Natural killer cell (primary cell): ENCODE measurements around the gene HADH. TPM values are rescaled to one million over a fixed set of nuclear protein-coding genes. Genes with fewer than 3 reads are reported as not detected.

Experiments used
- ATAC-seq, 3 donors: fragments of 150-1000 bp in 2 of 3; fragments of 200-7000 bp in 1 of 3; cut with Tn5 transposase; 1 replicate in 1 of 3; 2 replicates in 2 of 3; pipeline ENCODE4 v1.10.0; 2021; ENCODE audit warnings: mild to moderate bottlenecking in 2 of 3, moderate library complexity in 2 of 3
- DNase-seq, 2 donors: peaks; one replicate each; pipeline versions ENCODE4 v3.0.0 to v3.0.0-alpha.2; 2013 to 2021; ENCODE audit warnings: mixed read lengths in 1 of 2
- H3K27ac ChIP-seq: one replicate; pipeline ENCODE4 v1.5.1; 2013; ENCODE audit warnings: mild to moderate bottlenecking, low read length
- H3K27me3 ChIP-seq: one replicate; pipeline ENCODE4 v1.6.1; 2013; ENCODE audit warnings: low read length; ENCODE audit not compliant: control insufficient read depth, insufficient read depth
- H3K36me3 ChIP-seq: one replicate; pipeline ENCODE4 v1.6.1; 2013; ENCODE audit warnings: low read length; ENCODE audit not compliant: control insufficient read depth, insufficient read depth
- H3K4me1 ChIP-seq: one replicate; pipeline ENCODE4 v1.6.1; 2013; ENCODE audit warnings: low read length; ENCODE audit not compliant: control insufficient read depth, insufficient read depth
- H3K4me3 ChIP-seq: one replicate; pipeline ENCODE4 v1.5.1; 2013; ENCODE audit warnings: low read length
- H3K9me3 ChIP-seq: one replicate; pipeline ENCODE4 v1.6.1; 2013; ENCODE audit warnings: low read length; ENCODE audit not compliant: control insufficient read depth, insufficient read depth
- H3K27ac Mint-ChIP-seq, 2 donors: one replicate each; pipeline ENCODE4 v1.8.0; 2022; ENCODE audit warnings: mild to moderate bottlenecking in 2 of 2, mixed read lengths in 2 of 2, moderate library complexity in 1 of 2
- H3K27me3 Mint-ChIP-seq, 2 donors: one replicate each; pipeline ENCODE4 v1.8.0; 2022; ENCODE audit warnings: low read depth in 2 of 2, mixed read lengths in 2 of 2
- H3K36me3 Mint-ChIP-seq: one replicate; pipeline ENCODE4 v1.8.0; 2022; ENCODE audit warnings: mixed read lengths
- H3K4me1 Mint-ChIP-seq, 2 donors: one replicate each; pipeline ENCODE4 v1.8.0; 2022; ENCODE audit warnings: mixed read lengths in 2 of 2
- H3K4me3 Mint-ChIP-seq: one replicate; pipeline ENCODE4 v1.8.0; 2022; ENCODE audit warnings: mild to moderate bottlenecking, moderate library complexity, mixed read lengths
- H3K9me3 Mint-ChIP-seq, 2 donors: one replicate each; pipeline ENCODE4 v1.8.0; 2022; ENCODE audit warnings: mixed read lengths in 2 of 2
- WGBS: methylation state at CpG from one replicate; pipeline ENCODE4 v1.1.7; 2013; ENCODE audit warnings: missing lambda C conversion rate; ENCODE audit not compliant: insufficient coverage; 5-methylcytosine and 5-hydroxymethylcytosine counted together
- intact Hi-C: fragments of 100-400 bp; cut with micrococcal nuclease; formaldehyde crosslinking; loops from one replicate; pipeline ENCODE4 v1.14.2; 2022
- total RNA-seq, 4 donors: library from RNA; stranded (reverse); fragments of 120-200 nt in 1 of 4; gene quantifications; one replicate each; pipeline versions ENCODE4 v1.2.3 to v1.2.4, GENCODE V29; 2013 to 2022
- TF ChIP-seq, protein P1 (sequence below): fragments of 200-600 bp; IDR thresholded peaks from one replicate; pipeline ENCODE4 v1.8.0; 2022; ENCODE audit warnings: antibody characterized with exemption

HADH gene
- total RNA-seq, 3 donors from 2014 or later (not counting 1 experiment from before 2014, with no cell fraction given), result 9.1 to 16.5 (median 14.4) TPM

DNA sequence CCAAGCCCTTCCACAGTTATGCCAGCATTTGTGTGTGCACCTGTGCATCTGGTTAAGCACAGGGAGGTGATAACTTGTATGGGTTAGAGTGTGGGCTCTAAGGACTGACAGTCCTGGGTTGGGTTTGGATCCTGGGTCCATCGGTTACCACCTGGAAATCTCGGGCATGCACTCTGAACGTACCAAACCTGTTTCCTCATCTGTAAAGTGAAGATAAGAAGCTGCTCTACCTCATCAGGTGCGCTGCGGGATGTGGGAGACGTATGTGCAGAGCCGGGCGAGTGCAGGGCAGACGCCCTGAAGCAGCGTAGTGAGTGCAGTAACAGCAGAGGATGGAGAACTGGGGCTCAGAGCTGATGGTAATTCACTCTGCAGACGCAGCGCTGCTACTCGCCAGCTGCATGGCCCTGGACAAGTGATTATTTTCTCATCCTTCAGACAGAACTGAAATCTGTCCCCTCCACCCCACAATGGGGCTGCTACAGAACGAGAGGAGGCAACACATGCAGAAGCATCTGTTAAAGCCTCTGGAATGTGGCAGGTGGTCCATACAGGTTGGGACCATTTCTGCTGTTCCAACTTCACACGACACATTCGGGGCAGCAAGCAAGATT, 64.4 kb downstream of the HADH start:
- Histone ChIP-seq H3K4me1 (peaks cover 5% of the 10 kb centered on the region), H3K36me3 (no peaks in the 10 kb centered on the region)
- no peak overlapping the region for H3K4me3 Mint-ChIP-seq

DNA sequence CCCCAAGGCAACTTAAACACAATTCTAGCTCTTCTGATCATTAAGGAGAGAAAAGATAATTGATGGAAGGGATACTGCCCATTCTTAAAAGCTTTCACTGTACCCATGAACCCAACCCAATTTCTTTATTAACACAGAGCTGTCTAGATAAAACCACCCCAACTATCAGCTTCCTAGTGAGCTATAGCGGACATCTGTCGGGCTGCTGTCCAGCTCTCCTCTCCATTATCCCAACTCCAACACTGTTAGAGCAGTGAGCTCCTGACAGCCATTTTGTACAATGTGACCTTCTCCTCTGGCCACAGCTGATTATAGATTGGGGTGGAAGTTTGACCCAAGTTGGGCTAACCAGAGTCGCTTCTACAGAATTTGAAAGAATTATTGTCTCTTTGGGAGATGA, 66.1 kb downstream of the HADH start:
- no peaks in the 10 kb centered on the region for H3K36me3 ChIP-seq
- H3K4me3 ChIP-seq, result no peak overlapping the region
- Mint-ChIP-seq H3K4me1 (no peaks in the 10 kb centered on the region), H3K4me3 (no peak overlapping the region), H3K36me3 (no peaks in the 10 kb centered on the region), H3K9me3 (no peaks in the 10 kb centered on the region), H3K27ac (no peak overlapping the region), H3K27me3 (no peaks in the 10 kb centered on the region)
- ATAC-seq (no peak), DNase-seq (no peak)
- no peaks in the 10 kb centered on the region for H3K9me3 ChIP-seq
- TF ChIP-seq, protein P1, sequence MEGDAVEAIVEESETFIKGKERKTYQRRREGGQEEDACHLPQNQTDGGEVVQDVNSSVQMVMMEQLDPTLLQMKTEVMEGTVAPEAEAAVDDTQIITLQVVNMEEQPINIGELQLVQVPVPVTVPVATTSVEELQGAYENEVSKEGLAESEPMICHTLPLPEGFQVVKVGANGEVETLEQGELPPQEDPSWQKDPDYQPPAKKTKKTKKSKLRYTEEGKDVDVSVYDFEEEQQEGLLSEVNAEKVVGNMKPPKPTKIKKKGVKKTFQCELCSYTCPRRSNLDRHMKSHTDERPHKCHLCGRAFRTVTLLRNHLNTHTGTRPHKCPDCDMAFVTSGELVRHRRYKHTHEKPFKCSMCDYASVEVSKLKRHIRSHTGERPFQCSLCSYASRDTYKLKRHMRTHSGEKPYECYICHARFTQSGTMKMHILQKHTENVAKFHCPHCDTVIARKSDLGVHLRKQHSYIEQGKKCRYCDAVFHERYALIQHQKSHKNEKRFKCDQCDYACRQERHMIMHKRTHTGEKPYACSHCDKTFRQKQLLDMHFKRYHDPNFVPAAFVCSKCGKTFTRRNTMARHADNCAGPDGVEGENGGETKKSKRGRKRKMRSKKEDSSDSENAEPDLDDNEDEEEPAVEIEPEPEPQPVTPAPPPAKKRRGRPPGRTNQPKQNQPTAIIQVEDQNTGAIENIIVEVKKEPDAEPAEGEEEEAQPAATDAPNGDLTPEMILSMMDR, result no peak
- WGBS, result 95% methylated on average over 3 of the region's 3 CpGs
- H3K27me3 ChIP-seq, result no peaks in the 10 kb centered on the region
- no peak overlapping the region for H3K27ac ChIP-seq
- no peaks in the 10 kb centered on the region for H3K4me1 ChIP-seq
- intact Hi-C loops, result no loop called here

More for the DNA sequence above, 64.4 kb downstream of the HADH start:
- H3K27ac Mint-ChIP-seq, result no peak overlapping the region
- H3K4me3 ChIP-seq, result no peak overlapping the region
- ATAC-seq (no peak), DNase-seq (peak in 1 of 2 donors; percentile 60)
- no peaks in the 10 kb centered on the region for H3K9me3 Mint-ChIP-seq
- H3K27me3 ChIP-seq, result no peaks in the 10 kb centered on the region
- H3K27me3 Mint-ChIP-seq, result no peaks in the 10 kb centered on the region
- H3K36me3 Mint-ChIP-seq, result no peaks in the 10 kb centered on the region
- H3K4me1 Mint-ChIP-seq, result peaks cover 0 to 7% of the 10 kb centered on the region in 2 donors
- intact Hi-C loops, result no loop called here
- no peak overlapping the region for H3K27ac ChIP-seq
- WGBS, result 93% methylated on average over 16 of the region's 16 CpGs
- TF ChIP-seq, protein P1, result no peak
- H3K9me3 ChIP-seq, result no peaks in the 10 kb centered on the region

DNA sequence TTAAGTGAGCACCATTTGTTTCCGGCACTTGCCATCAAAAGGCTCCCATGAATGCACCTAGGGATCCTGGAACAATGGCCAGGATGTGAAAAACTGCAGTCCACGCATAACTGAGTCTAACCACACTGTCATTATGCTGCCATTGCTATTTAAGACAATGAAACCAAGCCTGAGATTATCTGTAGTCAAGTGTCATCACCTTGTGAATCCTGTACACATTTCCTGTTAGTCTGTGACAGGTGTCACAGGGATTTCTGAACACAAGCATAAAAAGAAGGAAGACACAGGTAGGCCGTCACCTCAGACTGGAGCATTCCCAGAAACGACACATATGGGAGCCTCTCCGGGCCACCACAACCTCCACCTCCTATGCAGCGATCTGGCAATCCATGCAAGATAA, 66.7 kb downstream of the HADH start:
- Mint-ChIP-seq H3K36me3 (no peaks in the 10 kb centered on the region), H3K4me1 (no peaks in the 10 kb centered on the region), H3K9me3 (no peaks in the 10 kb centered on the region), H3K4me3 (no peak overlapping the region), H3K27ac (no peak overlapping the region), H3K27me3 (no peaks in the 10 kb centered on the region)
- Histone ChIP-seq H3K36me3 (no peaks in the 10 kb centered on the region), H3K4me1 (no peaks in the 10 kb centered on the region), H3K27ac (no peak overlapping the region), H3K27me3 (no peaks in the 10 kb centered on the region), H3K4me3 (no peak overlapping the region), H3K9me3 (no peaks in the 10 kb centered on the region)
- 67% methylated on average over 6 of the region's 6 CpGs for WGBS
- TF ChIP-seq, protein P1, result no peak
- intact Hi-C loops, result no loop called here
- DNase-seq (no peak), ATAC-seq (no peak)
